ENCODE measurements around the gene TPSD1.

Gene TPSD1

GRCh38 chr16:1277617-1278282 is 21.9 kb downstream of the TPSD1 start:
- H3K27ac ChIP-seq (ENCODE audit: low read depth, low read length): no peak overlapping the region
- H3K27me3 ChIP-seq (ENCODE audit: control insufficient read depth, insufficient read depth, low read length): no peaks in the 10 kb centered on the region
- no peaks in the 10 kb centered on the region for H3K9me3 ChIP-seq (ENCODE audit: control insufficient read depth, insufficient read depth, low read length)
- no peak overlapping the region for H3K9ac ChIP-seq (ENCODE audit: low read depth, low read length)
- H3K36me3 ChIP-seq (ENCODE audit: control insufficient read depth, insufficient read depth, low read length): no peaks in the 10 kb centered on the region
- peaks cover 11% of the 10 kb centered on the region; the same call in 1 of the 2 replicates for H3K4me1 ChIP-seq (ENCODE audit: control insufficient read depth, insufficient read depth, low read length)
- H3K4me3 ChIP-seq (ENCODE audit: low read depth, low read length): no peak overlapping the region

GRCh38 chr16:1278477-1278876 is 22.6 kb downstream of the TPSD1 start:
- H3K9me3 ChIP-seq (ENCODE audit: control insufficient read depth, insufficient read depth, low read length): no peaks in the 10 kb centered on the region
- H3K9ac ChIP-seq (ENCODE audit: low read depth, low read length): no peak overlapping the region
- peaks cover 15% of the 10 kb centered on the region; the same call in 1 of the 2 replicates for H3K4me1 ChIP-seq (ENCODE audit: control insufficient read depth, insufficient read depth, low read length)
- H3K27ac ChIP-seq (ENCODE audit: low read depth, low read length): no peak overlapping the region
- no peak overlapping the region for H3K4me3 ChIP-seq (ENCODE audit: low read depth, low read length)
- H3K36me3 ChIP-seq (ENCODE audit: control insufficient read depth, insufficient read depth, low read length): no peaks in the 10 kb centered on the region
- no peaks in the 10 kb centered on the region for H3K27me3 ChIP-seq (ENCODE audit: control insufficient read depth, insufficient read depth, low read length)

- Histone ChIP-seq H3K4me1 (ENCODE audit: control insufficient read depth, insufficient read depth, low read length) (peaks cover 18% of the 10 kb centered on the region; the same call in 1 of the 2 replicates), H3K9me3 (ENCODE audit: control insufficient read depth, insufficient read depth, low read length) (no peaks in the 10 kb centered on the region), H3K9ac (ENCODE audit: low read depth, low read length) (no peak overlapping the region), H3K27ac (ENCODE audit: low read depth, low read length) (no peak overlapping the region), H3K27me3 (ENCODE audit: control insufficient read depth, insufficient read depth, low read length) (no peaks in the 10 kb centered on the region), H3K36me3 (ENCODE audit: control insufficient read depth, insufficient read depth, low read length) (no peaks in the 10 kb centered on the region), H3K4me3 (ENCODE audit: low read depth, low read length) (no peak overlapping the region)
These were observed 23.4 kb downstream of the TPSD1 start for GRCh38 chr16:1279081-1279944.

GRCh38 chr16:1279945-1280589 is 24.2 kb downstream of the TPSD1 start:
- peaks cover 18% of the 10 kb centered on the region; the same call in 1 of the 2 replicates for H3K4me1 ChIP-seq (ENCODE audit: control insufficient read depth, insufficient read depth, low read length)
- no peaks in the 10 kb centered on the region for H3K36me3 ChIP-seq (ENCODE audit: control insufficient read depth, insufficient read depth, low read length)
- H3K27me3 ChIP-seq (ENCODE audit: control insufficient read depth, insufficient read depth, low read length): no peaks in the 10 kb centered on the region
- no peak overlapping the region for H3K9ac ChIP-seq (ENCODE audit: low read depth, low read length)
- no peak overlapping the region for H3K4me3 ChIP-seq (ENCODE audit: low read depth, low read length)
- H3K9me3 ChIP-seq (ENCODE audit: control insufficient read depth, insufficient read depth, low read length): no peaks in the 10 kb centered on the region
- H3K27ac ChIP-seq (ENCODE audit: low read depth, low read length): no peak overlapping the region

GRCh38 chr16:1280783-1281182 is 24.9 kb downstream of the TPSD1 start:
- Histone ChIP-seq H3K4me3 (ENCODE audit: low read depth, low read length) (no peak overlapping the region), H3K27ac (ENCODE audit: low read depth, low read length) (no peak overlapping the region), H3K9ac (ENCODE audit: low read depth, low read length) (no peak overlapping the region), H3K4me1 (ENCODE audit: control insufficient read depth, insufficient read depth, low read length) (peaks cover 18% of the 10 kb centered on the region; the same call in 1 of the 2 replicates), H3K9me3 (ENCODE audit: control insufficient read depth, insufficient read depth, low read length) (no peaks in the 10 kb centered on the region), H3K36me3 (ENCODE audit: control insufficient read depth, insufficient read depth, low read length) (no peaks in the 10 kb centered on the region), H3K27me3 (ENCODE audit: control insufficient read depth, insufficient read depth, low read length) (no peaks in the 10 kb centered on the region)

- H3K9ac ChIP-seq (ENCODE audit: low read depth, low read length): no peak overlapping the region
- no peaks in the 10 kb centered on the region; the same call in 1 of the 2 replicates for H3K27me3 ChIP-seq (ENCODE audit: control insufficient read depth, insufficient read depth, low read length)
- peaks cover 18% of the 10 kb centered on the region; the same call in 1 of the 2 replicates for H3K4me1 ChIP-seq (ENCODE audit: control insufficient read depth, insufficient read depth, low read length)
- H3K36me3 ChIP-seq (ENCODE audit: control insufficient read depth, insufficient read depth, low read length): no peaks in the 10 kb centered on the region
- H3K4me3 ChIP-seq (ENCODE audit: low read depth, low read length): no peak overlapping the region
- H3K27ac ChIP-seq (ENCODE audit: low read depth, low read length): no peak overlapping the region
- no peaks in the 10 kb centered on the region for H3K9me3 ChIP-seq (ENCODE audit: control insufficient read depth, insufficient read depth, low read length)
These were observed 25.6 kb downstream of the TPSD1 start for GRCh38 chr16:1281517-1281916.

DNA sequence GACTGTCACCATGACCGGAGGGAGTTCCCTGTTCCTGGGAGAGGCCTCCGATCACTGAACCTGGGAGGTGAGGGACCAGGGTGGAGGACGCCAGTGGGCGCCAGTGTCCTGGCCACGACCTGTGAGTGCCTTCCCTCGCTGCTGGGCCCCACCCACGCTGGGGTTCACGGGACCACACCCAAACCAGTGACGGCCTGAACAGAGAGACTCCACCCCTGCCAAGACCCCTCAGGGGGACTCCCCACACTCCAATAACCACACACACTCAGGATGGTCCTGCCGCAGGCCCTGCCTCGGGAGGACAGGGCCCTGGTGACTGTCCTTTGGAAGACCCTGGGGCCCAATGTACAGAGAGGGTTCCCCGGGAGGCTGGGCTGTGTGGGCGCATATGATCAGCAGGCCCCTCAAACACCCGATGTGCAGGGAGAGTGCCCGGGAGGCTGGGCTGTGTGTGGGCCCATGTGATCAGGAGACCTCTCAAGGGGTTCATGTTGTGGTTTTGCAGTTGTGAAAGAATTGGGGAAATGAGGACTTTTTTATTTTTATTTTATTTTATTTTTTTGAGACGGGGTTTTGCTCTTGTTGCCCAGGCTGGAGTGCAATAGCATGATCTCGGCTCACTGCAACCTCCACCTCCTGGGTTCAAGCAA is 26.6 kb downstream of the TPSD1 start:
- Histone ChIP-seq H3K4me3 (ENCODE audit: low read depth, low read length) (no peak overlapping the region), H3K27me3 (ENCODE audit: control insufficient read depth, insufficient read depth, low read length) (peaks cover under 1% of the 10 kb centered on the region), H3K9me3 (ENCODE audit: control insufficient read depth, insufficient read depth, low read length) (no peaks in the 10 kb centered on the region)

GRCh38 chr16:1283296-1283695 is 27.4 kb downstream of the TPSD1 start:
- no peak overlapping the region for H3K9ac ChIP-seq (ENCODE audit: low read depth, low read length)
- H3K27ac ChIP-seq (ENCODE audit: low read depth, low read length): no peak overlapping the region
- no peak overlapping the region for H3K4me3 ChIP-seq (ENCODE audit: low read depth, low read length)
- H3K9me3 ChIP-seq (ENCODE audit: control insufficient read depth, insufficient read depth, low read length): no peaks in the 10 kb centered on the region
- peaks cover 13% of the 10 kb centered on the region; the same call in 1 of the 2 replicates for H3K4me1 ChIP-seq (ENCODE audit: control insufficient read depth, insufficient read depth, low read length)
- no peaks in the 10 kb centered on the region for H3K36me3 ChIP-seq (ENCODE audit: control insufficient read depth, insufficient read depth, low read length)
- H3K27me3 ChIP-seq (ENCODE audit: control insufficient read depth, insufficient read depth, low read length): peaks cover 9% of the 10 kb centered on the region

More for the DNA sequence above, 26.6 kb downstream of the TPSD1 start:
- no peak overlapping the region for H3K27ac ChIP-seq (ENCODE audit: low read depth, low read length)
- H3K4me1 ChIP-seq (ENCODE audit: control insufficient read depth, insufficient read depth, low read length): peaks cover 18% of the 10 kb centered on the region; the same call in 1 of the 2 replicates
- no peak overlapping the region for H3K9ac ChIP-seq (ENCODE audit: low read depth, low read length)
- no peaks in the 10 kb centered on the region for H3K36me3 ChIP-seq (ENCODE audit: control insufficient read depth, insufficient read depth, low read length)

- Histone ChIP-seq H3K4me1 (ENCODE audit: control insufficient read depth, insufficient read depth, low read length) (peaks cover 6% of the 10 kb centered on the region; the same call in 1 of the 2 replicates), H3K4me3 (ENCODE audit: low read depth, low read length) (no peak overlapping the region), H3K36me3 (ENCODE audit: control insufficient read depth, insufficient read depth, low read length) (no peaks in the 10 kb centered on the region), H3K9ac (ENCODE audit: low read depth, low read length) (no peak overlapping the region), H3K27me3 (ENCODE audit: control insufficient read depth, insufficient read depth, low read length) (peaks cover 16% of the 10 kb centered on the region), H3K27ac (ENCODE audit: low read depth, low read length) (no peak overlapping the region), H3K9me3 (ENCODE audit: control insufficient read depth, insufficient read depth, low read length) (no peaks in the 10 kb centered on the region)
These were observed 28.2 kb downstream of the TPSD1 start for GRCh38 chr16:1283996-1284616.
